Measurements from ENCODE around the gene SHISAL1.
"Not testable (repeated sequence)": the region's sequence is repeated elsewhere in the genome, so short reads cannot be mapped to it uniquely, and the experiment has no call there.

Gene SHISAL1

GRCh38 chr22:44328326-44328725 is 15.6 kb upstream of the SHISAL1 start:
- Histone ChIP-seq H3K36me3 (ENCODE audit: insufficient read depth, low read length) (no peaks in the 10 kb centered on the region), H3K9ac (ENCODE audit: low read length) (no peak overlapping the region), H3K9me2 (ENCODE audit: low read depth, low read length) (no peaks in the 10 kb centered on the region), H3F3A (ENCODE audit: insufficient read depth, low read length) (no peaks in the 10 kb centered on the region), H3K9me3 (ENCODE audit: low read length) (no peaks in the 10 kb centered on the region), H2AFZ (ENCODE audit: low read length) (no peak overlapping the region), H3K27me3 (ENCODE audit: insufficient read depth, low read length) (no peaks in the 10 kb centered on the region), H3K4me2 (ENCODE audit: low read length) (no peak overlapping the region), H3K4me1 (ENCODE audit: insufficient read depth, low read length, severe bottlenecking) (no peaks in the 10 kb centered on the region), H3K79me2 (ENCODE audit: insufficient read depth, low read length) (no peaks in the 10 kb centered on the region), H3K27ac (ENCODE audit: low read depth, low read length, poor library complexity, severe bottlenecking) (no peak overlapping the region), H3K4me3 (ENCODE audit: low read depth, low read length, poor library complexity, severe bottlenecking) (no peak overlapping the region), H4K20me1 (ENCODE audit: insufficient read depth, low read length) (no peaks in the 10 kb centered on the region)
- TF ChIP-seq, protein P1, sequence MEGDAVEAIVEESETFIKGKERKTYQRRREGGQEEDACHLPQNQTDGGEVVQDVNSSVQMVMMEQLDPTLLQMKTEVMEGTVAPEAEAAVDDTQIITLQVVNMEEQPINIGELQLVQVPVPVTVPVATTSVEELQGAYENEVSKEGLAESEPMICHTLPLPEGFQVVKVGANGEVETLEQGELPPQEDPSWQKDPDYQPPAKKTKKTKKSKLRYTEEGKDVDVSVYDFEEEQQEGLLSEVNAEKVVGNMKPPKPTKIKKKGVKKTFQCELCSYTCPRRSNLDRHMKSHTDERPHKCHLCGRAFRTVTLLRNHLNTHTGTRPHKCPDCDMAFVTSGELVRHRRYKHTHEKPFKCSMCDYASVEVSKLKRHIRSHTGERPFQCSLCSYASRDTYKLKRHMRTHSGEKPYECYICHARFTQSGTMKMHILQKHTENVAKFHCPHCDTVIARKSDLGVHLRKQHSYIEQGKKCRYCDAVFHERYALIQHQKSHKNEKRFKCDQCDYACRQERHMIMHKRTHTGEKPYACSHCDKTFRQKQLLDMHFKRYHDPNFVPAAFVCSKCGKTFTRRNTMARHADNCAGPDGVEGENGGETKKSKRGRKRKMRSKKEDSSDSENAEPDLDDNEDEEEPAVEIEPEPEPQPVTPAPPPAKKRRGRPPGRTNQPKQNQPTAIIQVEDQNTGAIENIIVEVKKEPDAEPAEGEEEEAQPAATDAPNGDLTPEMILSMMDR (IDR thresholded peaks at IDR 0.05; ENCODE audit: low read length), result no peak
- TF ChIP-seq EZH2 (IDR thresholded peaks at IDR 0.05; ENCODE audit: borderline replicate concordance, low read length), result no peak

GRCh38 chr22:44326491-44326885 is 13.7 kb upstream of the SHISAL1 start:
- TF ChIP-seq EZH2 (IDR thresholded peaks at IDR 0.05; ENCODE audit: borderline replicate concordance, low read length), result no peak
- TF ChIP-seq, protein P1 (IDR thresholded peaks at IDR 0.05; ENCODE audit: low read length), result no peak
- H3K9me2 ChIP-seq (ENCODE audit: low read depth, low read length), result no peaks in the 10 kb centered on the region
- H3K27ac ChIP-seq (ENCODE audit: low read depth, low read length, poor library complexity, severe bottlenecking), result no peak overlapping the region
- H3K79me2 ChIP-seq (ENCODE audit: insufficient read depth, low read length), result no peaks in the 10 kb centered on the region
- no peaks in the 10 kb centered on the region for H3K9me3 ChIP-seq (ENCODE audit: low read length)
- H3K27me3 ChIP-seq (ENCODE audit: insufficient read depth, low read length), result no peaks in the 10 kb centered on the region
- no peak overlapping the region for H2AFZ ChIP-seq (ENCODE audit: low read length)
- no peaks in the 10 kb centered on the region for H4K20me1 ChIP-seq (ENCODE audit: insufficient read depth, low read length)
- H3K4me3 ChIP-seq (ENCODE audit: low read depth, low read length, poor library complexity, severe bottlenecking), result no peak overlapping the region
- H3K36me3 ChIP-seq (ENCODE audit: insufficient read depth, low read length), result no peaks in the 10 kb centered on the region
- no peak overlapping the region for H3K4me2 ChIP-seq (ENCODE audit: low read length)
- no peaks in the 10 kb centered on the region for H3F3A ChIP-seq (ENCODE audit: insufficient read depth, low read length)
- H3K9ac ChIP-seq (ENCODE audit: low read length), result no peak overlapping the region
- no peaks in the 10 kb centered on the region for H3K4me1 ChIP-seq (ENCODE audit: insufficient read depth, low read length, severe bottlenecking)

- no peaks in the 10 kb centered on the region for H3F3A ChIP-seq (ENCODE audit: insufficient read depth, low read length)
- no peaks in the 10 kb centered on the region for H3K27me3 ChIP-seq (ENCODE audit: insufficient read depth, low read length)
- H3K4me3 ChIP-seq (ENCODE audit: low read depth, low read length, poor library complexity, severe bottlenecking), result no peak overlapping the region
- no peaks in the 10 kb centered on the region for H3K36me3 ChIP-seq (ENCODE audit: insufficient read depth, low read length)
- no peaks in the 10 kb centered on the region for H3K4me1 ChIP-seq (ENCODE audit: insufficient read depth, low read length, severe bottlenecking)
- no peak overlapping the region for H3K27ac ChIP-seq (ENCODE audit: low read depth, low read length, poor library complexity, severe bottlenecking)
- H2AFZ ChIP-seq (ENCODE audit: low read length), result no peak overlapping the region
- H3K9me2 ChIP-seq (ENCODE audit: low read depth, low read length), result no peaks in the 10 kb centered on the region
- TF ChIP-seq EZH2 (IDR thresholded peaks at IDR 0.05; ENCODE audit: borderline replicate concordance, low read length), result no peak
- TF ChIP-seq, protein P1 (IDR thresholded peaks at IDR 0.05; ENCODE audit: low read length), result no peak
- no peak overlapping the region for H3K9ac ChIP-seq (ENCODE audit: low read length)
- no peaks in the 10 kb centered on the region for H3K79me2 ChIP-seq (ENCODE audit: insufficient read depth, low read length)
- no peaks in the 10 kb centered on the region for H3K9me3 ChIP-seq (ENCODE audit: low read length)
- H4K20me1 ChIP-seq (ENCODE audit: insufficient read depth, low read length), result no peaks in the 10 kb centered on the region
- H3K4me2 ChIP-seq (ENCODE audit: low read length), result no peak overlapping the region
Measured at GRCh38 chr22:44325718-44326490, 13.2 kb upstream of the SHISAL1 start.

GRCh38 chr22:44323140-44323790 is 10.5 kb upstream of the SHISAL1 start:
- H3K79me2 ChIP-seq (ENCODE audit: insufficient read depth, low read length); H2AFZ ChIP-seq (ENCODE audit: low read length); H3F3A ChIP-seq (ENCODE audit: insufficient read depth, low read length); H3K4me2 ChIP-seq (ENCODE audit: low read length); H3K4me3 ChIP-seq (ENCODE audit: low read depth, low read length, poor library complexity, severe bottlenecking); H3K27me3 ChIP-seq (ENCODE audit: insufficient read depth, low read length); H3K9me2 ChIP-seq (ENCODE audit: low read depth, low read length); H3K27ac ChIP-seq (ENCODE audit: low read depth, low read length, poor library complexity, severe bottlenecking); H3K36me3 ChIP-seq (ENCODE audit: insufficient read depth, low read length); H3K9ac ChIP-seq (ENCODE audit: low read length); H3K9me3 ChIP-seq (ENCODE audit: low read length); H3K4me1 ChIP-seq (ENCODE audit: insufficient read depth, low read length, severe bottlenecking); H4K20me1 ChIP-seq (ENCODE audit: insufficient read depth, low read length): not testable (repeated sequence)
